Measurements from ENCODE around the gene MPC1L. TPM values are rescaled to one million over a fixed set of nuclear protein-coding genes. Genes with fewer than 3 reads are reported as not detected.

The MPC1L gene
- total RNA-seq, 4 donors from 2014 or later: not detected

DNA sequence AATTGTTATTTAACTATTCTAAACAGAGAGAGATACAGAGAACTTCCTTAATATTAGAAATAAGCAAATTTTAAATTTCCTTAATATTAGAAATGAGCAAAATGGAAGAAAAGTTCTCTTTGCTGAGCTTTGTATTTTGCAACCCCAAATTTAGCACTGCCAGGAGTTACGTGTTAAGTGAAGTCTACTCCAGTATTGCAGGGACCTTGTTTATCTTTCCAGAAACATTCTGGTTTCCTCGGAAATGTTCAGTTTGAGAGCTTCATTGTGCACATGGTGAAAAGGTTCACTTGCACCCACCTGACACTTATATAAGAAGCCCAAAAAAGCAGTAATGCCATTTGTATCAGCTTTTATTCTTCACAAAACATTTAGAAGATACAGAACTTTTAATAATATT lies 30.3 kb downstream of the MPC1L start:
- Histone ChIP-seq H3K27me3 (no peaks in the 10 kb centered on the region), H3K4me1 (no peaks in the 10 kb centered on the region), H3K27ac (no peak overlapping the region), H3K9me3 (no peaks in the 10 kb centered on the region), H3K4me3 (no peak overlapping the region), H3K36me3 (peaks cover 0 to 20% (median 0%) of the 10 kb centered on the region in 3 donors)
- no peak for DNase-seq
- TF ChIP-seq, protein P1, sequence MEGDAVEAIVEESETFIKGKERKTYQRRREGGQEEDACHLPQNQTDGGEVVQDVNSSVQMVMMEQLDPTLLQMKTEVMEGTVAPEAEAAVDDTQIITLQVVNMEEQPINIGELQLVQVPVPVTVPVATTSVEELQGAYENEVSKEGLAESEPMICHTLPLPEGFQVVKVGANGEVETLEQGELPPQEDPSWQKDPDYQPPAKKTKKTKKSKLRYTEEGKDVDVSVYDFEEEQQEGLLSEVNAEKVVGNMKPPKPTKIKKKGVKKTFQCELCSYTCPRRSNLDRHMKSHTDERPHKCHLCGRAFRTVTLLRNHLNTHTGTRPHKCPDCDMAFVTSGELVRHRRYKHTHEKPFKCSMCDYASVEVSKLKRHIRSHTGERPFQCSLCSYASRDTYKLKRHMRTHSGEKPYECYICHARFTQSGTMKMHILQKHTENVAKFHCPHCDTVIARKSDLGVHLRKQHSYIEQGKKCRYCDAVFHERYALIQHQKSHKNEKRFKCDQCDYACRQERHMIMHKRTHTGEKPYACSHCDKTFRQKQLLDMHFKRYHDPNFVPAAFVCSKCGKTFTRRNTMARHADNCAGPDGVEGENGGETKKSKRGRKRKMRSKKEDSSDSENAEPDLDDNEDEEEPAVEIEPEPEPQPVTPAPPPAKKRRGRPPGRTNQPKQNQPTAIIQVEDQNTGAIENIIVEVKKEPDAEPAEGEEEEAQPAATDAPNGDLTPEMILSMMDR (IDR thresholded peaks at IDR 0.05): no peak
- TF ChIP-seq POLR2A (IDR thresholded peaks at IDR 0.05): no peak

DNA sequence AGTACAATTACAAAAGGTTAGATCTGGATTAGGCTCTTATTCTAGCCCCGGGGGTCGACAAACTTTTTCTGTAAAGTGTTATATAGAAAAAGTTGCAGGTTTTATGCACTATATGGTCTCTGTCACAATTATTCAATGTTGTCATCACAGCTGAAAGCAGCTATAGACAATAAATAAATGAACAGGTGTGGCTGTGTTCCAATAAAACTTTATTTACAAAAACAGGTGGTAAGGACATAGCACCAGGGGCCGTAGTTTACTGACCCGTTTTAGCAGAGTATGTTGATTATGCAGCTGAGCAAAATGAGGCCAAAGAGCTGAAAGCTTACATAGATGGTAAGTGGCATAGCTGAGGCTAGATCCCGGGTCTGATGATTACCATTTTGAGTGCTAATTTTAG lies 37.2 kb downstream of the MPC1L start:
- no peak overlapping the region for H3K4me3 ChIP-seq
- no peak for DNase-seq
- H3K9me3 ChIP-seq: no peaks in the 10 kb centered on the region
- H3K27ac ChIP-seq: no peak overlapping the region
- H3K4me1 ChIP-seq: no peaks in the 10 kb centered on the region
- no peaks in the 10 kb centered on the region for H3K27me3 ChIP-seq
- no peak for TF ChIP-seq POLR2A (IDR thresholded peaks at IDR 0.05)
- TF ChIP-seq, protein P1 (IDR thresholded peaks at IDR 0.05): no peak
- peaks cover 0 to 54% (median 0%) of the 10 kb centered on the region in 3 donors for H3K36me3 ChIP-seq

DNA sequence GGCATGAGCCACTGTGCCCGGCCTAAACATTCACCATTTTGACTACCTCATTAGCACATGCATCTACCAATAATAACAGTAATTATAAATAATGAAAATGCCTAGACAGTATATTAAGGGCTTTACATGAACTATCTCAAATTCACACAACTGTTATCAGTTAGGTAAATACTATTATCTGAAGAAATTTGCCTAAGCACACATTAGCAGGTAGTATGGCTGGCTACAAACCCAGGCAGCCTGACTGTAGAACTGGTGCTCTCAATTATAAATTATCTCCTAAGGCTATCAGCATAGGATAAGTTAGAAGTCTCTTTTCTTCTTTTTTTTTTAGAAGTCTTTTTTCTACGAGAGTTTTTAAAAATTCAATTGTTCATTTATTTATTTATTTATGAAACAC lies 38.3 kb downstream of the MPC1L start:
- no peak for DNase-seq
- no peak overlapping the region for H3K4me3 ChIP-seq
- peaks cover 0 to 60% (median 0%) of the 10 kb centered on the region in 3 donors for H3K36me3 ChIP-seq
- no peak for TF ChIP-seq POLR2A (IDR thresholded peaks at IDR 0.05)
- TF ChIP-seq, protein P1 (IDR thresholded peaks at IDR 0.05): no peak
- no peaks in the 10 kb centered on the region for H3K27me3 ChIP-seq
- H3K27ac ChIP-seq: no peak overlapping the region
- H3K9me3 ChIP-seq: no peaks in the 10 kb centered on the region
- H3K4me1 ChIP-seq: no peaks in the 10 kb centered on the region

DNA sequence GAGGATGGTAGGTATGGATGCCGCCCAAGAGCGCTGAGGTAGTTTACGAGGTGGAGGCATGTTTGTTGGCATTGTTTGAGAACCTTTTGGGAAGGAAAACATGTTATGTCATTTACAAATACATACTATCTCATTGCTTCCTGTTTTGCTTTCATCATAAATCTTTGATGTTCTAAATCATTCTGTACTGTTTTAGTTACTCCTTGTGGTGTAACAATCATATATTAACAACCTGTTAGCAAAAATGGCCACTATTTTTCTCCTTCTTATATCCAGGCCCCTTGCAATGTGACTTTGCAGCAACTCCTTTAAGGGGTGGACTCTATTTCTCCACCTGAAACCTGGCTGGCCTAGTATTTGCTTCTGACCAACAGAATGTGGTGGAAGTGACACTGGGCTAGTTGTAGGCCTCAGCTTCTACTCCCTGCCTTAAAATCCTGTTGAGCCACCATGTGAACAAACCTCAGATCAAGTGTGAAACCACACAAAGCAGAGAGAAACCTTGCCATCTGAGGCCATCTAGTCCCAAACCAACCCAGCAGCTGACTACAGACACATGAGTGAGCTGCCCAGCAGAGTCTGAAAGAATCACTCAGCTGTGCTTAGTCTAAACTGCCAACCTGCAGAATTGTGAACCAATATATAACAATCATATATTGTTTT lies 40.0 kb downstream of the MPC1L start:
- Histone ChIP-seq H3K4me3 (no peak overlapping the region), H3K36me3 (peaks cover 0 to 60% (median 0%) of the 10 kb centered on the region in 3 donors), H3K4me1 (no peaks in the 10 kb centered on the region), H3K9me3 (no peaks in the 10 kb centered on the region), H3K27ac (peak overlapping the region in 1 of 4 donors; percentile 12), H3K27me3 (no peaks in the 10 kb centered on the region)
- TF ChIP-seq, protein P1 (IDR thresholded peaks at IDR 0.05): no peak
- TF ChIP-seq POLR2A (IDR thresholded peaks at IDR 0.05): no peak
- DNase-seq: no peak

DNA sequence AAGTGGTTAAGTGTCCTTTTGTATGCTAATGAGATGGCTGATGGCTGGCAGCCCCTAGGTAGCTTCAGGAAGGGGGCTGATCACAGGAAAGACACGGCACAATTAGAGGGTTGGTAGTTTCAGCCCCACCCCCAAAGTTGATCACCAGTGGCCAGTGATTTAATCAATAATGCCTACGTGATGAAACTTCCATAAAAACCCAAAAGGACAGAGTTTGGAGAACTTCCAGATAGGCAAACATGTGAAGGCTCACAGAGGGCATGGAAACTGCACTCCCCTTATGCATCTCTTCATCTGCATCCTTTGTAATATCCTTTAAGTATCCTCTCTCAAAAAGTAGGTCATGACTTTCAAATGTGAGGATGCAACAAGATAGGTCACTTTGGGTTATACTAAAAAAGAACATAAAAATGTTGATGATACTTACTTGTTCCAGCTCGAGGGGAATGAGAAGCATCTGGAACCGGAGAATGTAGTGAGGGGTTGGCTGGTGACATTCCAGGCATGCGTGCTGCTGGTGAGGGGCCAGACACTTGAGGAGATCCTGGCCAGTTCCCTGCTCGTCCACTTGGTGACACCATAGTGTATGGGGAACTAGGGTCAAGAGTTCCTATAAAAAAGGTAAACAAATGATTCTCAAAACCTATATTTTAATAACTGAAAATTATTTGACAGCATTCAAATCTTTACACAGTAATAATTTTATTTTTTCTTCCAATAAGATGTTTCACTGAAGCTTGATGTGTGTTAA lies 40.8 kb downstream of the MPC1L start:
- no peak for DNase-seq
- H3K27me3 ChIP-seq: no peaks in the 10 kb centered on the region
- no peaks in the 10 kb centered on the region for H3K9me3 ChIP-seq
- H3K4me1 ChIP-seq: no peaks in the 10 kb centered on the region
- H3K27ac ChIP-seq: no peak overlapping the region
- H3K4me3 ChIP-seq: no peak overlapping the region
- H3K36me3 ChIP-seq: peaks cover 0 to 56% (median 0%) of the 10 kb centered on the region in 3 donors
- TF ChIP-seq, protein P1 (IDR thresholded peaks at IDR 0.05): peak in 1 of 6 experiments; percentile 10
- TF ChIP-seq POLR2A (IDR thresholded peaks at IDR 0.05): no peak

Measured in Peyer's patch (tissue), 4 donors.